ENCODE data around the gene PGAP3.

GRCh38 chr17:39694593-39694992, 6.7 kb upstream of the PGAP3 start:
- TF ChIP-seq CTCF (IDR thresholded peaks at IDR 0.05) (no peak), REST (IDR thresholded peaks at IDR 0.05; ENCODE audit: insufficient read depth in 1 of 2, low read depth in 2 of 2, low read length in 1 of 2) (no peak), POLR2AphosphoS5 (IDR thresholded peaks at IDR 0.05; ENCODE audit: low read depth, low read length) (no peak), SIN3A (IDR thresholded peaks at IDR 0.05; ENCODE audit: borderline replicate concordance, insufficient read depth, low read depth, low read length) (no peak), TCF7L2 (IDR thresholded peaks at IDR 0.05; ENCODE audit: low read depth, low read length) (no peak)
